H9 (cell line): ENCODE data around the gene ACTA1. TPM values are rescaled to one million over a fixed set of nuclear protein-coding genes. Genes with fewer than 3 reads are reported as not detected.

ENCODE experiments used
- DNase-seq: peaks from one replicate; pipeline ENCODE4 v3.0.0-alpha.2; 2017
- H2AFZ ChIP-seq: one replicate; pipeline ENCODE4 v1.6.1; 2013; ENCODE audit warnings: mild to moderate bottlenecking, low read length, control low read depth, moderate library complexity
- H2AK5ac ChIP-seq: 2 replicates; pipeline ENCODE4 v1.6.1; 2013; ENCODE audit warnings: low read length, control low read depth, mixed read lengths; ENCODE audit not compliant: insufficient read length
- H2BK120ac ChIP-seq: one replicate; pipeline ENCODE4 v1.6.1; 2013; ENCODE audit warnings: low read depth, mild to moderate bottlenecking, low read length, control low read depth, inconsistent platforms; ENCODE audit not compliant: poor library complexity, severe bottlenecking
- H2BK12ac ChIP-seq: 2 replicates; pipeline ENCODE4 v1.6.1; 2013; ENCODE audit warnings: low read length, control low read depth, mixed read lengths, low read depth; ENCODE audit not compliant: insufficient read length
- H2BK15ac ChIP-seq: 2 replicates; pipeline ENCODE4 v1.6.1; 2013; ENCODE audit warnings: low read depth, low read length, control low read depth
- H2BK20ac ChIP-seq: one replicate; pipeline ENCODE4 v1.6.1; 2013; ENCODE audit warnings: low read depth, mild to moderate bottlenecking, low read length, control low read depth, inconsistent platforms; ENCODE audit not compliant: poor library complexity, severe bottlenecking
- H2BK5ac ChIP-seq: 2 replicates; pipeline ENCODE4 v1.6.1; 2013; ENCODE audit warnings: low read length, control low read depth, mixed read lengths; ENCODE audit not compliant: insufficient read length
- H3K14ac ChIP-seq: 2 replicates; pipeline ENCODE4 v1.6.1; 2013; ENCODE audit warnings: low read length, control low read depth; ENCODE audit not compliant: insufficient read depth
- H3K18ac ChIP-seq: 2 replicates; pipeline ENCODE4 v1.6.1; 2013; ENCODE audit warnings: low read depth, mild to moderate bottlenecking, mixed read lengths, low read length, control low read depth; ENCODE audit not compliant: insufficient read length
- H3K23ac ChIP-seq: 2 replicates; pipeline ENCODE4 v1.6.1; 2013; ENCODE audit warnings: low read length, control low read depth, mixed read lengths, low read depth; ENCODE audit not compliant: insufficient read length
- H3K23me2 ChIP-seq: 2 replicates; pipeline ENCODE4 v1.6.1; 2013; ENCODE audit warnings: low read depth, mild to moderate bottlenecking, mixed read lengths, low read length, control low read depth; ENCODE audit not compliant: insufficient read length, poor library complexity, severe bottlenecking
- H3K27ac ChIP-seq: 2 replicates; pipeline ENCODE4 v1.5.1; 2013; ENCODE audit warnings: low read length, control low read depth, mixed read lengths, low read depth; ENCODE audit not compliant: insufficient read length
- H3K27me3 ChIP-seq: 2 replicates; pipeline ENCODE4 v1.6.1; 2013; ENCODE audit warnings: low read length, control low read depth, inconsistent platforms; ENCODE audit not compliant: insufficient read depth
- H3K4ac ChIP-seq: 2 replicates; pipeline ENCODE4 v1.6.1; 2013; ENCODE audit warnings: low read depth, mild to moderate bottlenecking, control low read depth, inconsistent platforms, low read length, moderate library complexity
- H3K4me1 ChIP-seq: 2 replicates; pipeline ENCODE4 v1.6.1; 2013; ENCODE audit warnings: low read length, control low read depth, inconsistent platforms; ENCODE audit not compliant: insufficient read depth
- H3K4me2 ChIP-seq: 2 replicates; pipeline ENCODE4 v1.6.1; 2013; ENCODE audit warnings: low read length, control low read depth, mixed read lengths; ENCODE audit not compliant: insufficient read length, insufficient read depth
- H3K56ac ChIP-seq: 2 replicates; pipeline ENCODE4 v1.6.1; 2013; ENCODE audit warnings: low read depth, mild to moderate bottlenecking, mixed read lengths, low read length, control low read depth; ENCODE audit not compliant: insufficient read length
- H3K79me1 ChIP-seq: 2 replicates; pipeline ENCODE4 v1.6.1; 2013; ENCODE audit warnings: low read depth, mild to moderate bottlenecking, moderate library complexity, low read length, control low read depth, inconsistent platforms; ENCODE audit not compliant: insufficient read depth, poor library complexity, severe bottlenecking
- H3K79me2 ChIP-seq: 2 replicates; pipeline ENCODE4 v1.6.1; 2013; ENCODE audit warnings: low read length, control low read depth, inconsistent platforms; ENCODE audit not compliant: insufficient read depth
- H3K9ac ChIP-seq: 2 replicates; pipeline ENCODE4 v1.6.1; 2013; ENCODE audit warnings: low read length, control low read depth, mixed read lengths; ENCODE audit not compliant: insufficient read length; ENCODE audit errors: extremely low read depth
- H3K9me3 ChIP-seq: one replicate; pipeline ENCODE4 v1.6.1; 2013; ENCODE audit warnings: low read depth, low read length, inconsistent platforms; ENCODE audit not compliant: control insufficient read depth
- H3T11ph ChIP-seq: one replicate; pipeline ENCODE4 v1.6.1; 2013; ENCODE audit warnings: mild to moderate bottlenecking, low read length, control low read depth, inconsistent platforms
- H4K20me1 ChIP-seq: one replicate; pipeline ENCODE4 v1.6.1; 2013; ENCODE audit not compliant: control insufficient read depth, insufficient read length, insufficient read depth
- H4K5ac ChIP-seq: 2 replicates; pipeline ENCODE4 v1.6.1; 2013; ENCODE audit warnings: low read depth, mild to moderate bottlenecking, mixed read lengths, low read length, control low read depth; ENCODE audit not compliant: insufficient read length
- H4K8ac ChIP-seq: replicated peaks from 2 replicates; pipeline ENCODE4 v1.6.1; 2013; ENCODE audit warnings: low read length, control low read depth, mixed read lengths, low read depth; ENCODE audit not compliant: insufficient read length
- H4K91ac ChIP-seq: 2 replicates; pipeline ENCODE4 v1.6.1; 2013; ENCODE audit warnings: low read depth, mild to moderate bottlenecking, moderate library complexity, mixed read lengths, low read length, control low read depth; ENCODE audit not compliant: insufficient read length
- H3K27ac Mint-ChIP-seq, 3 experiments: 2 replicates in 2 of 3; 3 replicates in 1 of 3; pipeline ENCODE4 v1.8.0; 2020 to 2021; ENCODE audit warnings: mixed read lengths in 3 of 3, mild to moderate bottlenecking in 1 of 3, moderate library complexity in 1 of 3
- H3K27me3 Mint-ChIP-seq: 2 replicates; pipeline ENCODE4 v1.8.0; 2021; ENCODE audit warnings: low read depth, mild to moderate bottlenecking, moderate library complexity, mixed read lengths
- H3K36me3 Mint-ChIP-seq, 3 experiments: 2 replicates in 2 of 3; 3 replicates in 1 of 3; pipeline ENCODE4 v1.8.0; 2020 to 2021; ENCODE audit warnings: low read depth in 3 of 3, mixed read lengths in 3 of 3; ENCODE audit not compliant: insufficient read depth in 1 of 3
- H3K4me1 Mint-ChIP-seq, 2 experiments: 2 replicates each; pipeline ENCODE4 v1.8.0; 2020; ENCODE audit warnings: mixed read lengths in 2 of 2
- H3K4me3 Mint-ChIP-seq, 2 experiments: 2 replicates in 1 of 2; 3 replicates in 1 of 2; pipeline ENCODE4 v1.8.0; 2020 to 2021; ENCODE audit warnings: mild to moderate bottlenecking in 2 of 2, mixed read lengths in 2 of 2, moderate library complexity in 1 of 2
- H3K9me3 Mint-ChIP-seq, 2 experiments: 2 replicates in 1 of 2; 3 replicates in 1 of 2; pipeline ENCODE4 v1.8.0; 2020; ENCODE audit warnings: mild to moderate bottlenecking in 2 of 2, mixed read lengths in 2 of 2, moderate library complexity in 1 of 2
- CTCF ChIP-seq: fragments of 200-600 bp; sonication (generic); conservative IDR thresholded peaks from 3 replicates; pipeline ENCODE4 v1.8.0; 2021; ENCODE audit warnings: antibody characterized with exemption, mild to moderate bottlenecking
- WGBS: extraction: QIAGEN DNeasy Blood & Tissue Kit; methylation state at CpG from one replicate; pipeline ENCODE4 v1.1.7; 2013; ENCODE audit warnings: missing lambda C conversion rate, low lambda C conversion rate, mixed read lengths; ENCODE audit not compliant: insufficient read length; ENCODE audit errors: extremely low coverage; 5-methylcytosine and 5-hydroxymethylcytosine counted together
- total RNA-seq: library from RNA; stranded (reverse); gene quantifications from 2 replicates; pipeline ENCODE4 v1.2.1, GENCODE V29; 2021

The ACTA1 gene
- total RNA-seq, 1 experiment from 2014 or later: 48.5 TPM

- H2BK12ac ChIP-seq: no peak overlapping the region
- DNase-seq: no peak
- peaks cover 12 to 24% of the 10 kb centered on the region in 2 experiments for H3K9me3 Mint-ChIP-seq
- peaks cover 3% of the 10 kb centered on the region for H3K23me2 ChIP-seq
- H2BK5ac ChIP-seq: no peak overlapping the region
- H3K56ac ChIP-seq: no peak overlapping the region
- H3K14ac ChIP-seq: no peak overlapping the region
- H3K4me3 Mint-ChIP-seq: no peak overlapping the region
- no peak overlapping the region for H3T11ph ChIP-seq
- H4K8ac ChIP-seq: no peak overlapping the region
- H4K20me1 ChIP-seq: no peaks in the 10 kb centered on the region
- H3K79me1 ChIP-seq: no peaks in the 10 kb centered on the region
- no peak overlapping the region for H2AFZ ChIP-seq
- no peak overlapping the region for H3K9ac ChIP-seq
- no peak overlapping the region for H3K27ac Mint-ChIP-seq
- no peak overlapping the region for H2BK15ac ChIP-seq
- WGBS: no CpG with 5 or more reads among the region's 3 CpGs
- H4K5ac ChIP-seq: no peak overlapping the region
- no peak overlapping the region for H3K27ac ChIP-seq
- no peak overlapping the region for H3K23ac ChIP-seq
- no peak overlapping the region for H4K91ac ChIP-seq
- no peak overlapping the region for H3K18ac ChIP-seq
- peaks cover 17 to 19% of the 10 kb centered on the region in 2 experiments for H3K4me1 Mint-ChIP-seq
- H3K4ac ChIP-seq: no peak overlapping the region
- H3K36me3 Mint-ChIP-seq: peaks cover 2 to 11% (median 5%) of the 10 kb centered on the region in 3 experiments; a peak in 6 of 7 replicates
- H3K4me2 ChIP-seq: no peak overlapping the region
- H3K4me1 ChIP-seq: no peaks in the 10 kb centered on the region
- no peaks in the 10 kb centered on the region for H3K9me3 ChIP-seq
- no peak overlapping the region for H2BK20ac ChIP-seq
- H2BK120ac ChIP-seq: no peak overlapping the region
- peaks cover 71% of the 10 kb centered on the region for H3K27me3 Mint-ChIP-seq
- H3K27me3 ChIP-seq: peaks cover 15% of the 10 kb centered on the region; the same call in 1 of the 2 replicates
- H2AK5ac ChIP-seq: no peak overlapping the region
- no peaks in the 10 kb centered on the region for H3K79me2 ChIP-seq
- TF ChIP-seq CTCF: no peak
These were observed 5.6 kb downstream of the ACTA1 start for GRCh38 chr1:229428256-229428655.
